HepG2 (cell line): ENCODE data around the gene ZMYND19. TPM values are rescaled to one million over a fixed set of nuclear protein-coding genes. Genes with fewer than 3 reads are reported as not detected.

Experiments used
- ATAC-seq: fragments of 200-7000 bp; cut with Tn5 transposase; 3 replicates; pipeline ENCODE4 v1.9.1; 2020; ENCODE audit warnings: mild to moderate bottlenecking, moderate library complexity
- BruUV-seq: library from RNA; stranded (reverse); fragments of 400-500 nt; replicated peaks from 2 replicates; lab custom pipeline; 2021; lab: Mats Ljungman, UMichigan
- CTCF ChIA-PET: fragments of 300-600 bp; formaldehyde crosslinking; extraction: SDS; loops from one replicate; lab custom pipeline; 2021; ENCODE audit warnings: low total read pairs, inconsistent platforms, low intra/inter-chr PET ratio; lab: Yijun Ruan, JAX
- POLR2A ChIA-PET: fragments of 350-600 bp; sonication (Branson Sonifier 250); formaldehyde crosslinking; loops from one replicate; lab custom pipeline; 2020; ENCODE audit warnings: antibody characterized with exemption, inconsistent platforms; lab: Yijun Ruan, JAX
- DNase-seq: peaks from one replicate; pipeline ENCODE4 v3.0.0-alpha.2; 2015; ENCODE audit warnings: low spot score
- FAIRE-seq: peaks from 3 replicates; lab custom pipeline; 2011; peaks lifted over from hg19 to GRCh38; lab: Jason Lieb, UNC
- H2AFZ ChIP-seq: one replicate; pipeline ENCODE4 v1.6.1; 2011; ENCODE audit warnings: low read length, inconsistent platforms
- H3K27ac ChIP-seq: fragments of 300-600 bp; 3 replicates; pipeline ENCODE4 v1.8.0; 2011; ENCODE audit warnings: mixed run types, mild to moderate bottlenecking, mixed read lengths, low read length, inconsistent platforms; ENCODE audit not compliant: insufficient read depth; ENCODE audit errors: extremely low read length
- H3K27me3 ChIP-seq, 2 experiments: fragments of 200-600 bp in 1 of 2; 2 replicates in 1 of 2; 3 replicates in 1 of 2; pipeline versions ENCODE4 v1.6.0 to v1.8.0; 2011; ENCODE audit warnings: low read length in 2 of 2, mild to moderate bottlenecking in 2 of 2, moderate library complexity in 2 of 2, inconsistent platforms in 1 of 2; ENCODE audit not compliant: insufficient read depth in 2 of 2, control insufficient read depth in 1 of 2
- H3K36me3 ChIP-seq, 2 experiments: fragments of 200-600 bp in 1 of 2; replicated peaks in 1 of 2; 2 replicates in 1 of 2; 3 replicates in 1 of 2; pipeline versions ENCODE4 v1.5.1 to v1.8.0; 2011; ENCODE audit warnings: low read length in 2 of 2, inconsistent platforms in 1 of 2; ENCODE audit not compliant: insufficient read depth in 2 of 2, control insufficient read depth in 1 of 2
- H3K4me1 ChIP-seq: 2 replicates; pipeline ENCODE4 v1.5.1; 2012; ENCODE audit warnings: low read length, inconsistent platforms; ENCODE audit not compliant: insufficient read depth
- H3K4me2 ChIP-seq: 2 replicates; pipeline ENCODE4 v1.6.0; 2011; ENCODE audit warnings: low read depth, low read length, inconsistent platforms
- H3K4me3 ChIP-seq, 3 experiments: fragments of 200-600 bp in 1 of 3; sonication (generic), shearing (Covaris generic) in 1 of 3; replicated peaks in 1 of 3; 2 replicates each; pipeline ENCODE4 v1.5.1; 2011 to 2016; ENCODE audit warnings: low read length in 3 of 3, inconsistent platforms in 2 of 3, low read depth in 2 of 3, mild to moderate bottlenecking in 2 of 3, control low read depth in 1 of 3, mixed read lengths in 1 of 3; ENCODE audit not compliant: insufficient read depth in 1 of 3
- H3K79me2 ChIP-seq: one replicate; pipeline ENCODE4 v1.6.1; 2011; ENCODE audit warnings: low read length, inconsistent platforms; ENCODE audit not compliant: insufficient read depth
- H3K9ac ChIP-seq: 2 replicates; pipeline ENCODE4 v1.6.0; 2011; ENCODE audit warnings: mild to moderate bottlenecking, low read depth, low read length, inconsistent platforms; ENCODE audit not compliant: insufficient read depth
- H3K9me3 ChIP-seq: 2 replicates; pipeline ENCODE4 v1.5.1; 2012; ENCODE audit warnings: mild to moderate bottlenecking, low read length
- H4K20me1 ChIP-seq: 2 replicates; pipeline ENCODE4 v1.6.0; 2011; ENCODE audit warnings: inconsistent platforms, mild to moderate bottlenecking, low read length, moderate library complexity; ENCODE audit not compliant: insufficient read depth
- FOXA1 ChIP-seq, 2 experiments: fragments of 450-650 bp in 1 of 2; sonication (generic) in 1 of 2; formaldehyde crosslinking in 1 of 2; IDR thresholded peaks; 2 replicates each; pipeline versions ENCODE4 v1.4.0 to v1.6.1; 2016 to 2020; ENCODE audit warnings: missing genetic modification reagents in 1 of 2
- FOXK2 ChIP-seq: fragments of 450-650 bp; IDR thresholded peaks from 2 replicates; pipeline ENCODE4 v1.6.1; 2016
- FOXM1 ChIP-seq: sonication (generic); formaldehyde crosslinking; IDR thresholded peaks from 2 replicates; pipeline ENCODE4 v1.5.0; 2020; ENCODE audit warnings: missing genetic modification reagents
- GTF3A ChIP-seq: sonication (generic); formaldehyde crosslinking; conservative IDR thresholded peaks from 2 replicates; pipeline ENCODE4 v1.4.0; 2020; ENCODE audit warnings: mild to moderate bottlenecking, missing genetic modification reagents
- HINFP ChIP-seq: sonication (generic); formaldehyde crosslinking; IDR thresholded peaks from 2 replicates; pipeline ENCODE4 v1.4.0; 2020; ENCODE audit warnings: low read depth, mild to moderate bottlenecking, missing genetic modification reagents
- HNF4A ChIP-seq: sonication (generic); formaldehyde crosslinking; IDR thresholded peaks from 2 replicates; pipeline ENCODE4 v1.4.0; 2020; ENCODE audit warnings: missing genetic modification reagents
- HNRNPUL1 ChIP-seq: fragments of 200-400 bp; formaldehyde crosslinking; IDR thresholded peaks from 2 replicates; pipeline ENCODE4 v1.6.1; 2017; ENCODE audit warnings: low read depth, mild to moderate bottlenecking, low read length, moderate library complexity
- JUNB ChIP-seq: sonication (generic); formaldehyde crosslinking; IDR thresholded peaks from 2 replicates; pipeline ENCODE4 v1.8.0; 2022; ENCODE audit warnings: missing genetic modification reagents, mild to moderate bottlenecking, borderline replicate concordance
- MAZ ChIP-seq, 2 experiments: sonication (generic) in 1 of 2; formaldehyde crosslinking in 1 of 2; IDR thresholded peaks; 2 replicates each; pipeline versions ENCODE4 v1.5.0 to v1.6.1; 2012 to 2020; ENCODE audit warnings: low read depth in 2 of 2, mild to moderate bottlenecking in 2 of 2, borderline replicate concordance in 1 of 2, improper control_type of control experiment in 1 of 2, low read length in 1 of 2, missing genetic modification reagents in 1 of 2, moderate library complexity in 1 of 2
- ONECUT2 ChIP-seq: sonication (generic); formaldehyde crosslinking; IDR thresholded peaks from 2 replicates; pipeline ENCODE4 v1.4.0; 2020; ENCODE audit warnings: missing genetic modification reagents
- TMF1 ChIP-seq: sonication (generic); formaldehyde crosslinking; IDR thresholded peaks from 2 replicates; pipeline ENCODE4 v1.8.1; 2022; ENCODE audit warnings: low read depth, missing genetic modification reagents
- ZNF501 ChIP-seq: sonication (generic); formaldehyde crosslinking; IDR thresholded peaks from 2 replicates; pipeline ENCODE4 v1.5.1; 2020; ENCODE audit warnings: mild to moderate bottlenecking, moderate library complexity, missing genetic modification reagents
- ZNF557 ChIP-seq: sonication (generic); formaldehyde crosslinking; IDR thresholded peaks from 2 replicates; pipeline ENCODE4 v1.4.0; 2020; ENCODE audit warnings: missing genetic modification reagents
- ZNF570 ChIP-seq: sonication (generic); formaldehyde crosslinking; IDR thresholded peaks from 2 replicates; pipeline ENCODE4 v1.4.0; 2020; ENCODE audit warnings: mild to moderate bottlenecking, missing genetic modification reagents, borderline replicate concordance
- ZNF629 ChIP-seq: sonication (generic); formaldehyde crosslinking; conservative IDR thresholded peaks from 2 replicates; pipeline ENCODE4 v1.5.0; 2020; ENCODE audit warnings: missing genetic modification reagents
- ZNF652 ChIP-seq: IDR thresholded peaks from 2 replicates; pipeline ENCODE4 v1.6.1; 2016; ENCODE audit warnings: low read depth, borderline replicate concordance
- WGBS: methylation state at CpG from one replicate; pipeline ENCODE4 v1.1.6; 2017; ENCODE audit warnings: low lambda C conversion rate; 5-methylcytosine and 5-hydroxymethylcytosine counted together
- in situ Hi-C: cut with HindIII; loops from 2 replicates; pipeline ENCODE4 v1.10.0; 2017; ENCODE audit warnings: low pct_unique_long_range_greater_than_20kb; ENCODE audit not compliant: extremely low pct_ligation_motif_present
- intact Hi-C: fragments of 100-400 bp; cut with micrococcal nuclease; formaldehyde crosslinking; loops from one replicate; pipeline ENCODE4 v1.10.0; 2022; ENCODE audit not compliant: unreplicated experiment
- polyA plus RNA-seq, 8 experiments: library from polyadenylated mRNA; depleted of rRNA in 3 of 8; stranded (reverse) in 7 of 8; unstranded in 1 of 8; fragments of >200 nt; fragmentation: Illumina TruSeq in 4 of 8; extraction: Trizol in 4 of 8; gene quantifications; 2 replicates each; pipeline versions ENCODE4 v1.2.1 to v1.2.3, GENCODE V29; 2011 to 2016; ENCODE audit warnings: low read depth in 4 of 8, missing spikeins in 1 of 8, mixed read lengths in 1 of 8; ENCODE audit not compliant: insufficient read depth in 1 of 8
- total RNA-seq, 5 experiments: library from RNA; depleted of rRNA; stranded (reverse); fragments of >200 nt; fragmentation: Illumina TruSeq; extraction: Trizol; gene quantifications; 2 replicates each; pipeline ENCODE4 v1.2.3, GENCODE V29; 2016; ENCODE audit warnings: low read depth in 1 of 5
- TF ChIP-seq, protein P1 (sequence below): sonication (generic); formaldehyde crosslinking; conservative IDR thresholded peaks from 2 replicates; pipeline ENCODE4 v1.8.0; 2022; ENCODE audit warnings: mild to moderate bottlenecking, moderate library complexity, missing genetic modification reagents
- TF ChIP-seq, protein P2 (sequence below): sonication (generic); IDR thresholded peaks from 2 replicates; pipeline ENCODE4 v1.6.1; 2016; ENCODE audit warnings: low read depth, borderline replicate concordance

Gene ZMYND19
- total and polyA plus RNA-seq, 2 of the 13 experiments (the other 11 are each of a cell fraction or from before 2014, with no cell fraction given): 21.3 to 38.7 TPM

- Histone ChIP-seq H3K9me3 (no peaks in the 10 kb centered on the region), H3K9ac (peak overlapping the region; percentile 82), H4K20me1 (peaks cover 2% of the 10 kb centered on the region; the same call in 1 of the 2 replicates), H3K4me2 (peak overlapping the region; percentile 100), H2AFZ (no peak overlapping the region), H3K4me1 (peaks cover 70% of the 10 kb centered on the region), H3K4me3 (peak overlapping the region; percentile 57 to 81 (median 77)), H3K27ac (peak overlapping the region; percentile 81), H3K36me3 (no peaks in the 10 kb centered on the region), H3K79me2 (peaks cover 31% of the 10 kb centered on the region), H3K27me3 (peaks cover 1 to 10% of the 10 kb centered on the region in 2 experiments; a peak in 3 of 5 replicates)
- ChIA-PET CTCF (no interaction called here), POLR2A (interaction anchor here (0.7 to 2.7 kb wide), 5 partner anchors 12 to 57 kb away, joined by 3 to 18 read pairs (median 3); partner anchors contain the start of genes EHMT1 and ZMYND19)
- DNase-seq (no peak), ATAC-seq (peak; percentile 44), FAIRE-seq (no peak)
- WGBS: 0% methylated on average over 4 of the region's 17 CpGs
- no TSS peak for BruUV-seq
- intact Hi-C loops: loop anchor here (5.0 kb wide), 1 partner anchor 65 kb away; no protein-coding TSS in a partner anchor
- in situ Hi-C loops: no loop called here
- TF ChIP-seq FOXM1 (CRISPR knock-in tag) (no peak), ZNF652 (peak; percentile 73), HINFP (CRISPR knock-in tag) (no peak), ZNF501 (CRISPR knock-in tag) (peak; percentile 36; the same call in 1 of the 2 replicates), ZNF557 (CRISPR knock-in tag) (no peak), ZNF570 (CRISPR knock-in tag) (no peak), HNF4A (CRISPR knock-in tag) (no peak), TMF1 (CRISPR knock-in tag) (0 out of 2 replicates have a peak, but pooled peaks have one; percentile 3), ZNF629 (CRISPR knock-in tag) (no peak), MAZ (IDR thresholded peaks at IDR 0.05; ENCODE audit: borderline replicate concordance, low read depth, low read length) (peak; percentile 20; the same call in 1 of the 2 replicates), MAZ (CRISPR knock-in tag; IDR thresholded peaks at IDR 0.05; ENCODE audit: low read depth) (no peak), JUNB (CRISPR knock-in tag) (no peak), FOXK2 (no peak), FOXA1 (IDR thresholded peaks at IDR 0.05) (no peak), FOXA1 (CRISPR knock-in tag; IDR thresholded peaks at IDR 0.05) (no peak), ONECUT2 (CRISPR knock-in tag) (no peak), GTF3A (CRISPR knock-in tag) (no peak), HNRNPUL1 (no peak)
- TF ChIP-seq, protein P1, sequence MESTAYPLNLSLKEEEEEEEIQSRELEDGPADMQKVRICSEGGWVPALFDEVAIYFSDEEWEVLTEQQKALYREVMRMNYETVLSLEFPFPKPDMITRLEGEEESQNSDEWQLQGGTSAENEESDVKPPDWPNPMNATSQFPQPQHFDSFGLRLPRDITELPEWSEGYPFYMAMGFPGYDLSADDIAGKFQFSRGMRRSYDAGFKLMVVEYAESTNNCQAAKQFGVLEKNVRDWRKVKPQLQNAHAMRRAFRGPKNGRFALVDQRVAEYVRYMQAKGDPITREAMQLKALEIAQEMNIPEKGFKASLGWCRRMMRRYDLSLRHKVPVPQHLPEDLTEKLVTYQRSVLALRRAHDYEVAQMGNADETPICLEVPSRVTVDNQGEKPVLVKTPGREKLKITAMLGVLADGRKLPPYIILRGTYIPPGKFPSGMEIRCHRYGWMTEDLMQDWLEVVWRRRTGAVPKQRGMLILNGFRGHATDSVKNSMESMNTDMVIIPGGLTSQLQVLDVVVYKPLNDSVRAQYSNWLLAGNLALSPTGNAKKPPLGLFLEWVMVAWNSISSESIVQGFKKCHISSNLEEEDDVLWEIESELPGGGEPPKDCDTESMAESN (CRISPR knock-in tag): no peak
- TF ChIP-seq, protein P2, sequence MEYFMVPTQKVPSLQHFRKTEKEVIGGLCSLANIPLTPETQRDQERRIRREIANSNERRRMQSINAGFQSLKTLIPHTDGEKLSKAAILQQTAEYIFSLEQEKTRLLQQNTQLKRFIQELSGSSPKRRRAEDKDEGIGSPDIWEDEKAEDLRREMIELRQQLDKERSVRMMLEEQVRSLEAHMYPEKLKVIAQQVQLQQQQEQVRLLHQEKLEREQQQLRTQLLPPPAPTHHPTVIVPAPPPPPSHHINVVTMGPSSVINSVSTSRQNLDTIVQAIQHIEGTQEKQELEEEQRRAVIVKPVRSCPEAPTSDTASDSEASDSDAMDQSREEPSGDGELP: peak; percentile 9; the same call in 1 of the 2 replicates
Observed at GRCh38 chr9:137607141-137607857, 17.0 kb upstream of the ZMYND19 start.
